Kasumi-1 (cell line): Measurements from ENCODE around the gene SMIM26.
"Not testable (repeated sequence)": the region's sequence is repeated elsewhere in the genome, so short reads cannot be mapped to it uniquely, and the experiment has no call there.

Source experiments
- DNase-seq, 2 experiments: peaks; one replicate each; lab custom pipeline; 2025; lab: John Stamatoyannopoulos, UW

Gene SMIM26

GRCh38 chr20:18566892-18567738 lies at the start of gene SMIM26:
SMIM26 (plus strand) TSS chr20:18567432; CDS start chr20:18567479, 47 bp downstream.
- DNase-seq = peak; percentile 82 to 88

GRCh38 chr20:18522066-18522465 lies 45.2 kb upstream of the SMIM26 start:
- not testable (repeated sequence) for DNase-seq

GRCh38 chr20:18523066-18523465 lies 44.2 kb upstream of the SMIM26 start:
- DNase-seq = no peak

GRCh38 chr20:18524646-18525045 lies 42.6 kb upstream of the SMIM26 start:
- no peak for DNase-seq

GRCh38 chr20:18526761-18527160 lies 40.5 kb upstream of the SMIM26 start:
- not testable (repeated sequence) for DNase-seq

GRCh38 chr20:18527339-18527738 lies 39.9 kb upstream of the SMIM26 start:
- DNase-seq = no peak

- DNase-seq = no peak
These were observed 39.4 kb upstream of the SMIM26 start for GRCh38 chr20:18527836-18528235.

- DNase-seq = no peak
These were observed 38.2 kb upstream of the SMIM26 start for GRCh38 chr20:18529041-18529440.

GRCh38 chr20:18532626-18533025 lies 34.6 kb upstream of the SMIM26 start:
- DNase-seq = no peak

GRCh38 chr20:18533491-18533890 lies 33.7 kb upstream of the SMIM26 start:
- DNase-seq = no peak

GRCh38 chr20:18533978-18534644 lies 33.1 kb upstream of the SMIM26 start:
- DNase-seq = no peak

GRCh38 chr20:18537651-18538050 lies 29.6 kb upstream of the SMIM26 start:
- DNase-seq = no peak

- DNase-seq = no peak
These were observed 25.5 kb upstream of the SMIM26 start for GRCh38 chr20:18541741-18542140.

- DNase-seq = no peak
These were observed 24.0 kb upstream of the SMIM26 start for GRCh38 chr20:18543216-18543615.

- no peak for DNase-seq
These were observed 23.3 kb upstream of the SMIM26 start for GRCh38 chr20:18543932-18544331.

GRCh38 chr20:18545566-18545965 lies 21.7 kb upstream of the SMIM26 start:
- DNase-seq = no peak

GRCh38 chr20:18548465-18548864 lies 18.8 kb upstream of the SMIM26 start:
- DNase-seq = no peak

GRCh38 chr20:18553746-18554145 lies 13.5 kb upstream of the SMIM26 start:
- DNase-seq = no peak

GRCh38 chr20:18567739-18568091 lies 483 bp downstream of the SMIM26 start:
- DNase-seq = no peak

- no peak for DNase-seq
These were observed 3.8 kb downstream of the SMIM26 start for GRCh38 chr20:18571009-18571408.

GRCh38 chr20:18571578-18571977 lies 4.3 kb downstream of the SMIM26 start:
- peak; percentile 64 to 80 for DNase-seq

- DNase-seq = no peak
These were observed 10.7 kb downstream of the SMIM26 start for GRCh38 chr20:18577942-18578341.

GRCh38 chr20:18578581-18578980 lies 11.3 kb downstream of the SMIM26 start:
- DNase-seq = peak; percentile 29 to 52
